Breast epithelium (tissue), 3 donors: Measurements from ENCODE around the gene ADCY1.

Experiments used
- CTCF ChIP-seq, 3 donors: fragments of 450-650 bp; IDR thresholded peaks; one replicate each; pipeline ENCODE4 v1.5.1; 2016 to 2017; ENCODE audit warnings: antibody characterized with exemption in 3 of 3, mild to moderate bottlenecking in 3 of 3, moderate library complexity in 3 of 3
- POLR2A ChIP-seq: fragments of 450-650 bp; IDR thresholded peaks from one replicate; pipeline ENCODE4 v1.6.1; 2016; ENCODE audit warnings: antibody characterized with exemption, mild to moderate bottlenecking, moderate library complexity
- POLR2AphosphoS5 ChIP-seq, 3 donors: sonication (generic); formaldehyde crosslinking; IDR thresholded peaks; one replicate each; pipeline ENCODE4 v1.6.1; 2017; ENCODE audit warnings: antibody characterized with exemption in 3 of 3

- TF ChIP-seq CTCF (IDR thresholded peaks at IDR 0.05) (no peak), POLR2A (no peak), POLR2AphosphoS5 (IDR thresholded peaks at IDR 0.05) (no peak)
These were observed 109.5 kb downstream of the ADCY1 start for GRCh38 chr7:45683556-45684148.
